WTC11 (cell line): ENCODE results near the gene FHIT.

Source experiments
- ATF6 ChIP-seq: sonication (generic); formaldehyde crosslinking; IDR thresholded peaks from 2 replicates; pipeline ENCODE4 v1.8.1; 2023; ENCODE audit warnings: mild to moderate bottlenecking, missing genetic modification reagents
- CREB1 ChIP-seq: sonication (generic); formaldehyde crosslinking; IDR thresholded peaks from 2 replicates; pipeline ENCODE4 v1.8.0; 2023; ENCODE audit warnings: mild to moderate bottlenecking, missing genetic modification reagents
- CTCF ChIP-seq: fragments of 200-600 bp; IDR thresholded peaks from 2 replicates; pipeline ENCODE4 v1.8.0; 2022; ENCODE audit warnings: antibody characterized with exemption
- ELF4 ChIP-seq: sonication (generic); formaldehyde crosslinking; IDR thresholded peaks from 2 replicates; pipeline ENCODE4 v1.8.1; 2022; ENCODE audit warnings: low read depth, mild to moderate bottlenecking, moderate library complexity, missing genetic modification reagents
- ESRRA ChIP-seq: sonication (generic); formaldehyde crosslinking; IDR thresholded peaks from 2 replicates; pipeline ENCODE4 v1.8.1; 2022; ENCODE audit warnings: mild to moderate bottlenecking, missing genetic modification reagents, borderline replicate concordance
- NR3C1 ChIP-seq: sonication (generic); formaldehyde crosslinking; conservative IDR thresholded peaks from 2 replicates; pipeline ENCODE4 v1.8.1; 2023; ENCODE audit warnings: low read depth, mild to moderate bottlenecking, missing genetic modification reagents
- PRDM15 ChIP-seq: sonication (generic); formaldehyde crosslinking; IDR thresholded peaks from 2 replicates; pipeline ENCODE4 v1.8.0; 2022; ENCODE audit warnings: missing genetic modification reagents
- SMAD3 ChIP-seq: sonication (generic); formaldehyde crosslinking; IDR thresholded peaks from 2 replicates; pipeline ENCODE4 v1.8.0; 2022; ENCODE audit warnings: missing genetic modification reagents, mild to moderate bottlenecking, borderline replicate concordance
- TCF7 ChIP-seq: sonication (generic); formaldehyde crosslinking; IDR thresholded peaks from 2 replicates; pipeline ENCODE4 v1.8.0; 2022; ENCODE audit warnings: mild to moderate bottlenecking, low read depth, missing genetic modification reagents, moderate library complexity
- ZNF423 ChIP-seq: fragments of 250-450 bp; sonication (Bioruptor Pico); IDR thresholded peaks from 2 replicates; pipeline ENCODE4 v2.1.2; 2022; ENCODE audit warnings: mild to moderate bottlenecking, moderate library complexity
- ZNF532 ChIP-seq: fragments of 250-450 bp; sonication (Bioruptor Pico); IDR thresholded peaks from 2 replicates; pipeline ENCODE4 v1.9.0; 2021; ENCODE audit warnings: mild to moderate bottlenecking, borderline replicate concordance

GRCh38 chr3:60698117-60698516, 553.1 kb downstream of the FHIT start:
- TF ChIP-seq ESRRA (CRISPR knock-in tag) (no peak), CTCF (no peak), TCF7 (no peak), ZNF532 (CRISPR knock-in tag) (no peak), PRDM15 (CRISPR knock-in tag) (no peak), ATF6 (no peak), CREB1 (CRISPR knock-in tag) (no peak), ZNF423 (CRISPR knock-in tag) (no peak), NR3C1 (CRISPR knock-in tag) (no peak), SMAD3 (CRISPR knock-in tag) (no peak), ELF4 (CRISPR knock-in tag) (no peak)
